Psoas muscle (tissue), 8 donors: Measurements from ENCODE around the gene DDX51. TPM values are rescaled to one million over a fixed set of nuclear protein-coding genes. Genes with fewer than 3 reads are reported as not detected.
"Not testable (repeated sequence)": the region's sequence is repeated elsewhere in the genome, so short reads cannot be mapped to it uniquely, and the experiment has no call there.

Source experiments
- ATAC-seq, 4 donors: fragments of 200-7000 bp; cut with Tn5 transposase; one replicate each; pipeline ENCODE4 v1.9.1; 2020; ENCODE audit warnings: moderate library complexity in 3 of 4, mild to moderate bottlenecking in 2 of 4
- DNase-seq, 2 donors: peaks; one replicate each; pipeline ENCODE4 v3.0.0-alpha.2; 2020
- H3K27ac ChIP-seq: fragments of 200-600 bp; one replicate; pipeline ENCODE4 v1.8.0; 2022
- H3K27me3 ChIP-seq, 3 donors: fragments of 200-600 bp in 1 of 3; one replicate each; pipeline versions ENCODE4 v1.6.1 to v1.8.0; 2013 to 2022; ENCODE audit warnings: low read length in 2 of 3, mild to moderate bottlenecking in 2 of 3, moderate library complexity in 1 of 3; ENCODE audit not compliant: insufficient read depth in 3 of 3
- H3K36me3 ChIP-seq, 2 donors: fragments of 200-600 bp in 1 of 2; one replicate each; pipeline versions ENCODE4 v1.6.1 to v1.8.0; 2013 to 2022; ENCODE audit warnings: low read depth in 1 of 2, mild to moderate bottlenecking in 1 of 2, moderate library complexity in 1 of 2; ENCODE audit not compliant: insufficient read depth in 1 of 2
- H3K4me1 ChIP-seq: fragments of 200-600 bp; one replicate; pipeline ENCODE4 v1.8.0; 2022
- H3K4me3 ChIP-seq: fragments of 200-600 bp; one replicate; pipeline ENCODE4 v1.8.0; 2022; ENCODE audit warnings: mild to moderate bottlenecking
- H3K9me3 ChIP-seq: fragments of 200-600 bp; one replicate; pipeline ENCODE4 v1.8.0; 2022
- WGBS, 3 donors: extraction: QIAGEN DNeasy Blood & Tissue Kit; methylation state at CpG; one replicate each; pipeline versions ENCODE4 v1.1.6 to v1.1.7; 2013; 5-methylcytosine and 5-hydroxymethylcytosine counted together
- intact Hi-C, 2 donors: fragments of 100-400 bp; cut with DNase I; formaldehyde crosslinking; loops; one replicate each; pipeline versions ENCODE4 v1.11.0 to v1.14.2; 2022
- polyA plus RNA-seq, 3 donors: library from polyadenylated mRNA; stranded (reverse); fragments of 200-250 nt; gene quantifications; one replicate each; pipeline ENCODE4 v1.2.3, GENCODE V29; 2013
- total RNA-seq, 4 donors: library from RNA; stranded (reverse); fragmentation: NEBNext Ultra II Directional in 2 of 4; extraction: Animal tissue kit (Norgen Biotek cat#: 25700) in 2 of 4; gene quantifications; one replicate each; pipeline versions ENCODE4 v1.2.1 to v1.2.4, GENCODE V29; 2021 to 2023
- TF ChIP-seq, protein P1 (sequence below): fragments of 200-600 bp; IDR thresholded peaks from one replicate; pipeline ENCODE4 v1.8.0; 2022; ENCODE audit warnings: antibody characterized with exemption
- donor health status: healthy with polysubstance abuse.
- donor health status: DM: no; HTN: no; CAD: no; lungs with moderate emphysema.
- donor health status: Bipolar disorder and iron deficiency.
- donor health status: healthy.
- donor health status: DM: yes; HTN: yes; CAD: no.
- donor health status: DM: no; HTN: no; CAD: no.
- donor health status: DM: no; HTN: no; CAD: no.
- donor health status: DM: yes; HTN: yes; CAD: no.

The DDX51 gene
- total and polyA plus RNA-seq, 7 donors: 7.3 to 17.1 (median 12.3) TPM

DNA sequence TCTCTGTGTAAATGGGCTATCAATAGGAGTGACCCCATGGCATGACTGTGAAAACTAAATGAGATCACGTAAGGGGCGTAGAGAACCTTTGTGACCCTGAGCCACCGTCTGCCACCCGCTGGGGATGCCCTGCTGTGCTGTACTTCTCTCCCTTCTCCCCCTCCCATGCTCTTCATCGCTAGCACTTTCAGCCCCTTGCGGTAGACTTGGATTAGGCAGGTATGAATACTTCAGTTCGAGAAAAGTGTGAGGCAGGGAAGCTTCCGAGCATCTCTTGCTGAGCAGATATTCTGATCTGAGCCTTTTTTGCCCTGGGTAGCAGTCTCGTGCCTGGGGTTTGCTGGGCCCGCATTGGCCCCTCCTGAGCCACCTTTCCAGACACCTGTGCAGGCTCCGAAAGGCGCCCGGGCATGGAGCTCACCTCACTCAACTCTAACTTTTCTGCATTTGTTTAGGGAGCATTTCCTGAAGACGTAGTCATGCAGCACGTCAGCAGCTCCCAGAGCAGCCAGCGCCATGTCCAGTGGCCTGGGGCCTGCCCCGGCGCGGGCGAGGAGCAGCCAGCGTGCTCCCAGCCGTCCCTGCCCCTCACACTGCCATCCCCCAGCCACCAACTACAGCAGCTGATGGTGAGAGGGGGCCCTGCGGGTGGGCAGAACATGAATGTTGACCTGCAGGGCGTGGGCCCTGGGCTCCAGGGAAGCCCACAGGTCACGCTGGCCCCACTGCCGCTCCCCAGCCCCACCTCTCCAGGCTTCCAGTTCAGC is 40.4 kb downstream of the DDX51 start:
- Histone ChIP-seq H3K9me3 (no peaks in the 10 kb centered on the region), H3K27ac (no peak overlapping the region), H3K4me3 (no peak overlapping the region), H3K27me3 (no peaks in the 10 kb centered on the region), H3K36me3 (peaks cover 0 to 16% of the 10 kb centered on the region in 2 donors), H3K4me1 (peaks cover 4% of the 10 kb centered on the region)
- DNase-seq (no peak), ATAC-seq (no peak)
- intact Hi-C loops: no loop called here
- 89 to 93% (median 91%) methylated on average over 25 to 26 of the region's 26 CpGs for WGBS, 3 donors
- TF ChIP-seq, protein P1, sequence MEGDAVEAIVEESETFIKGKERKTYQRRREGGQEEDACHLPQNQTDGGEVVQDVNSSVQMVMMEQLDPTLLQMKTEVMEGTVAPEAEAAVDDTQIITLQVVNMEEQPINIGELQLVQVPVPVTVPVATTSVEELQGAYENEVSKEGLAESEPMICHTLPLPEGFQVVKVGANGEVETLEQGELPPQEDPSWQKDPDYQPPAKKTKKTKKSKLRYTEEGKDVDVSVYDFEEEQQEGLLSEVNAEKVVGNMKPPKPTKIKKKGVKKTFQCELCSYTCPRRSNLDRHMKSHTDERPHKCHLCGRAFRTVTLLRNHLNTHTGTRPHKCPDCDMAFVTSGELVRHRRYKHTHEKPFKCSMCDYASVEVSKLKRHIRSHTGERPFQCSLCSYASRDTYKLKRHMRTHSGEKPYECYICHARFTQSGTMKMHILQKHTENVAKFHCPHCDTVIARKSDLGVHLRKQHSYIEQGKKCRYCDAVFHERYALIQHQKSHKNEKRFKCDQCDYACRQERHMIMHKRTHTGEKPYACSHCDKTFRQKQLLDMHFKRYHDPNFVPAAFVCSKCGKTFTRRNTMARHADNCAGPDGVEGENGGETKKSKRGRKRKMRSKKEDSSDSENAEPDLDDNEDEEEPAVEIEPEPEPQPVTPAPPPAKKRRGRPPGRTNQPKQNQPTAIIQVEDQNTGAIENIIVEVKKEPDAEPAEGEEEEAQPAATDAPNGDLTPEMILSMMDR: no peak

DNA sequence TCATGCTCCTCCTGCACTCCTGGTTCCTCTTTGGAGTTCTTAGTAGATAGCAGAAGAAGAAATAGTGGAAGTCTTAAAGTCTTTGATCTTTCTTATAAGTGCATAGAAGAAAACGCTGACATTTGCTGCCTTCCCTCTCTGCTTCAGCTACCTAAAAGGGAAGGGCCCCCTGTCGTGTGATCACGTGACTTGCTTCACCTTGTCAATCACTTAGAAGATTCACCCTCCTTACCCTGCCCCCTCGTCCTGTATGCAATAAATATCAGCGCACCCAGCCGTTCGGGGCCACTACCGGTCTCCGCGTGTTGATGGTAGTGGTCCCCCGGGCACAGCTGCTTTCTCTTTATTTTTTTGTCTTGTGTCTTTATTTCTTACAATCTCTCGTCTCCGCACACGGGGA is 41.0 kb downstream of the DDX51 start:
- intact Hi-C loops, H3K4me1 ChIP-seq, H3K4me3 ChIP-seq, H3K27me3 ChIP-seq, ATAC-seq, H3K9me3 ChIP-seq, DNase-seq, H3K27ac ChIP-seq: not testable (repeated sequence)
- WGBS, 3 donors: 71 to 77% (median 74%) methylated on average over 14 of the region's 14 CpGs
- H3K36me3 ChIP-seq: peaks cover 0 to 13% of the 10 kb centered on the region in 2 donors

DNA sequence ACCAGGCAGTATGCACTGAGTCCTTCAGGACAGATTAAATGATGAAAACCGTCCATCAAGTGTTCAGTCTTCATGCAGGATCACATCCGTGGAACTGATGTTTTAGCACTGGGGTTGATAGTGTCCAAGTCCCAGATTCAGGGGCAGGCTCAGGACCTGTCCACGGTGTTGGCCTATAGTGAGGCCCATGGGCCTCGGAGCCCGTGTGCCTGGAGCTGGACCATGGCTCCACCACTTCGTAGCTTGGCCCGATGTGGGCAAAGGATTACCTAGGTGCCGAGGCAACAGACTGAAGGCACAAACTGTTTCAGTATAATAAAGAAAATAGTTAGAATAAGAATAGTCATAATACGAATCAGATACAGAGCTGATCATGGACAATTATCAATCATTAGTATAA is 41.8 kb downstream of the DDX51 start:
- H3K36me3 ChIP-seq: peaks cover 0 to 16% of the 10 kb centered on the region in 2 donors
- 85 to 92% (median 91%) methylated on average over 9 of the region's 9 CpGs for WGBS, 3 donors
- no peak overlapping the region for H3K4me3 ChIP-seq
- no peaks in the 10 kb centered on the region for H3K9me3 ChIP-seq
- intact Hi-C loops: no loop called here
- peaks cover 4% of the 10 kb centered on the region for H3K4me1 ChIP-seq
- TF ChIP-seq, protein P1: no peak
- DNase-seq (no peak), ATAC-seq (no peak)
- H3K27me3 ChIP-seq: no peaks in the 10 kb centered on the region
- no peak overlapping the region for H3K27ac ChIP-seq

DNA sequence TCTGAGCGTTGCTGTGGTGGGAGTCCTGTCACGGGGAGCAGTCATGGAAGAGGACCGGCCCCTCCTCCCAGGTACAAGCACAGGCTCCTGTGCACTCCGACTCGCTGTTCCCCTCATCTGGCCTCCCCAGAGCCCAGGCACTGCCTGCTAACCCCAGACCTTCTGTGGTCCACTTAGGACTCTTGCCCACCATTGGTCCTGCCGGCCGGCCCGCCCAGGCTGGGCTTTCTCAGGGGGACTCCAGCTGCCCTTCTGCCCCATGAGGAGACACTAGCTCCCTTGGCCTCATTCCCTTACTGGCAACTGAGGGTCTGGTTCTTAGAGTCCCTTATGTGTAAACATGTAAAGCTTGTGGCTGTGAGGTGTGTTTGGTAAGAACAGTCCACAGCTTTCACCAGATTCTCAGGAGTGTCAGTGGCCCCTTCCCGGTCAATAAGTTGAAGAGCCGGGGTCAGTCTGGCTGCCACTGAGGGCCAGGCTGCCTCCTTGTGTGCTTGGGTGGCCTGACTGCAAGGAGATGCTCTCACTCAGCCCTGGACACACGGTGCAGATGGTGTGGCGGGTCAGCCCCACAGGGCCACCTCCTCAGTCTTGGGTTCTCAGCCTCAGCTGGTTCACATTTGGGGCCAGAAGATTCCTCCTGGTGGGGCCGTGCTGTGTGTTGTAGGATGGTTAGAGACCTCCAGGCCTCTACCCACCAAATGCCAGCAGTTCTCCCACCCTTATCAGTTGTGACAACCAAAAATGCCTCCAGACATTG is 43.6 kb downstream of the DDX51 start:
- no peaks in the 10 kb centered on the region for H3K4me1 ChIP-seq
- TF ChIP-seq, protein P1: no peak
- H3K4me3 ChIP-seq: no peak overlapping the region
- no peaks in the 10 kb centered on the region for H3K27me3 ChIP-seq
- DNase-seq (no peak), ATAC-seq (no peak)
- no peak overlapping the region for H3K27ac ChIP-seq
- WGBS, 3 donors: 94 to 95% (median 95%) methylated on average over 13 of the region's 13 CpGs
- peaks cover 0 to 20% of the 10 kb centered on the region in 2 donors for H3K36me3 ChIP-seq
- intact Hi-C loops: loop anchor here in 1 of 2 donors (1.0 kb wide), 1 partner anchor 18 kb away; no protein-coding TSS in a partner anchor
- no peaks in the 10 kb centered on the region for H3K9me3 ChIP-seq

DNA sequence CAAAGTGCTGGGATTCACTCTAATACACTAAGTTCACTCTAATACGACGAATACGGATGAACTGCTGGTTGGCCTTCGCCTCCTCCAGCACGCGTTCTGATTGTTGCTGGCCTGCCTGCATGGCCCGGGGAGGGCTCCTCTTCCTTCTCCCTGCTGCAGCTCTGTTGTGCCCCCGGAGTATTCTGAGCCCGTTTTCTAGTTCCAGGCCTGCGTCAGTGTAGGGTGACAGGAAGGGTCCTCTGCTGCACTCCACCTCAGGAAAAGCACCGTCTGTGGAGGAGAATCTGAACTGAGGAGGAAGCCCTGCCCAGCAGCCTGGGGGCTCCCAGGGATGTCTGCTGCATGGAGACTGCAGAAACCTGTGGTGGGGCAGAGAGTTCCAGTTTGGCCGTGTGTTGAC is 44.4 kb downstream of the DDX51 start:
- TF ChIP-seq, protein P1: no peak
- Histone ChIP-seq H3K36me3 (peaks cover 0 to 20% of the 10 kb centered on the region in 2 donors), H3K4me1 (no peaks in the 10 kb centered on the region), H3K27me3 (no peaks in the 10 kb centered on the region), H3K4me3 (no peak overlapping the region), H3K9me3 (no peaks in the 10 kb centered on the region), H3K27ac (no peak overlapping the region)
- WGBS, 3 donors: 89 to 91% (median 91%) methylated on average over 12 of the region's 12 CpGs
- no peak for DNase-seq
- ATAC-seq: no peak
- intact Hi-C loops: no loop called here
